SIG-M5 (cell line): ENCODE measurements around the gene TEX12.
"Not testable (repeated sequence)": the region's sequence is repeated elsewhere in the genome, so short reads cannot be mapped to it uniquely, and the experiment has no call there.

Source experiments
- DNase-seq: peaks from one replicate; lab custom pipeline; 2025; lab: John Stamatoyannopoulos, UW

TEX12 gene

GRCh38 chr11:112163875-112164685 lies 3.1 kb upstream of the TEX12 start, which contains the start of gene IL18:
IL18 (minus strand) TSS chr11:112164094; CDS start chr11:112155053, 9,041 bp downstream.
- no peak for DNase-seq

GRCh38 chr11:112165049-112165448 lies 2.1 kb upstream of the TEX12 start:
- no peak for DNase-seq

- DNase-seq = no peak
These were observed 610 bp upstream of the TEX12 start for GRCh38 chr11:112166562-112166961.

GRCh38 chr11:112172362-112172994 lies 5.3 kb downstream of the TEX12 start:
- no peak for DNase-seq

- DNase-seq = no peak
These were observed 6.0 kb downstream of the TEX12 start for GRCh38 chr11:112173152-112173551.

- DNase-seq = no peak
These were observed 7.8 kb downstream of the TEX12 start, which contains the start of gene BCO2 for GRCh38 chr11:112174789-112175598. BCO2 (plus strand) TSS chr11:112175512; CDS start chr11:112175602, 90 bp downstream.

GRCh38 chr11:112175599-112175952 lies 8.4 kb downstream of the TEX12 start:
- DNase-seq = no peak

GRCh38 chr11:112176077-112176476 lies 8.9 kb downstream of the TEX12 start:
- no peak for DNase-seq

GRCh38 chr11:112177589-112177988 lies 10.4 kb downstream of the TEX12 start:
- DNase-seq = no peak

GRCh38 chr11:112178428-112178827 lies 11.3 kb downstream of the TEX12 start:
- no peak for DNase-seq

GRCh38 chr11:112178936-112179335 lies 11.8 kb downstream of the TEX12 start:
- no peak for DNase-seq

- DNase-seq = peak; percentile 60
These were observed 12.4 kb downstream of the TEX12 start for GRCh38 chr11:112179601-112180000.

GRCh38 chr11:112182867-112183266 lies 15.7 kb downstream of the TEX12 start:
- no peak for DNase-seq

- DNase-seq = no peak
These were observed 18.7 kb downstream of the TEX12 start for GRCh38 chr11:112185883-112186282.

- no peak for DNase-seq
These were observed 19.1 kb downstream of the TEX12 start for GRCh38 chr11:112186304-112186703.

GRCh38 chr11:112195113-112195512 lies 27.9 kb downstream of the TEX12 start:
- not testable (repeated sequence) for DNase-seq

- DNase-seq = no peak
These were observed 28.8 kb downstream of the TEX12 start for GRCh38 chr11:112195951-112196351.

- DNase-seq = no peak
These were observed 29.4 kb downstream of the TEX12 start for GRCh38 chr11:112196519-112197087.

GRCh38 chr11:112199101-112199500 lies 31.9 kb downstream of the TEX12 start:
- DNase-seq = not testable (repeated sequence)

- DNase-seq = no peak
These were observed 33.1 kb downstream of the TEX12 start for GRCh38 chr11:112200252-112200651.

GRCh38 chr11:112206071-112206470 lies 38.9 kb downstream of the TEX12 start:
- DNase-seq = no peak

- no peak for DNase-seq
These were observed 43.7 kb downstream of the TEX12 start for GRCh38 chr11:112210890-112211289.
